Measurements from ENCODE around the gene TRIM44.

TRIM44 gene

DNA sequence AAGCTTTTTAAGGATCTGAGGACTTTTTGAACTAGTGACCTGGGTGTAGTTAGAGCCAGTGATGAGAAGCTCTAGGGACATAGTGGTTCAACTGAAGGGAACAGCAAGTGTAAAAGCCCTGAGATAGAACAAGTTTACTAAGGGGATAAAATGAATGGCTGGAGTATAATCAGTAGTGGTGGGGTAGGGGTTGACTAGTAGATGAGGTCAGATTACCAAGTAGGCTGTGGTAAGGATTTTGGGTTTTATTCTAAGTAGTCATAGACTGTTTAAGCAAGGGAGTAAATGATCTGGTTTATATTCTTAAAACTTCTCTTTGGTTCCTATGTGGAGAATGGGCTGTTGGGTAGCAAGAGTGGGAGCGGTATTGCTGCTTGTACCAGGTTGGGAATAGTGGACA, 15.3 kb downstream of the TRIM44 start:
- TF ChIP-seq, protein P1, sequence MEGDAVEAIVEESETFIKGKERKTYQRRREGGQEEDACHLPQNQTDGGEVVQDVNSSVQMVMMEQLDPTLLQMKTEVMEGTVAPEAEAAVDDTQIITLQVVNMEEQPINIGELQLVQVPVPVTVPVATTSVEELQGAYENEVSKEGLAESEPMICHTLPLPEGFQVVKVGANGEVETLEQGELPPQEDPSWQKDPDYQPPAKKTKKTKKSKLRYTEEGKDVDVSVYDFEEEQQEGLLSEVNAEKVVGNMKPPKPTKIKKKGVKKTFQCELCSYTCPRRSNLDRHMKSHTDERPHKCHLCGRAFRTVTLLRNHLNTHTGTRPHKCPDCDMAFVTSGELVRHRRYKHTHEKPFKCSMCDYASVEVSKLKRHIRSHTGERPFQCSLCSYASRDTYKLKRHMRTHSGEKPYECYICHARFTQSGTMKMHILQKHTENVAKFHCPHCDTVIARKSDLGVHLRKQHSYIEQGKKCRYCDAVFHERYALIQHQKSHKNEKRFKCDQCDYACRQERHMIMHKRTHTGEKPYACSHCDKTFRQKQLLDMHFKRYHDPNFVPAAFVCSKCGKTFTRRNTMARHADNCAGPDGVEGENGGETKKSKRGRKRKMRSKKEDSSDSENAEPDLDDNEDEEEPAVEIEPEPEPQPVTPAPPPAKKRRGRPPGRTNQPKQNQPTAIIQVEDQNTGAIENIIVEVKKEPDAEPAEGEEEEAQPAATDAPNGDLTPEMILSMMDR (IDR thresholded peaks at IDR 0.05; ENCODE audit: control extremely low read depth, extremely low read depth, low read depth, missing control alignments): no peak
- DNase-seq (ENCODE audit: extremely low spot score): no peak
- CTCF ChIA-PET: interaction anchor here (1.9 kb wide), 1 partner anchor 11 kb away, joined by 5 read pairs; no protein-coding TSS in a partner anchor
- POLR2A ChIA-PET: no interaction called here

DNA sequence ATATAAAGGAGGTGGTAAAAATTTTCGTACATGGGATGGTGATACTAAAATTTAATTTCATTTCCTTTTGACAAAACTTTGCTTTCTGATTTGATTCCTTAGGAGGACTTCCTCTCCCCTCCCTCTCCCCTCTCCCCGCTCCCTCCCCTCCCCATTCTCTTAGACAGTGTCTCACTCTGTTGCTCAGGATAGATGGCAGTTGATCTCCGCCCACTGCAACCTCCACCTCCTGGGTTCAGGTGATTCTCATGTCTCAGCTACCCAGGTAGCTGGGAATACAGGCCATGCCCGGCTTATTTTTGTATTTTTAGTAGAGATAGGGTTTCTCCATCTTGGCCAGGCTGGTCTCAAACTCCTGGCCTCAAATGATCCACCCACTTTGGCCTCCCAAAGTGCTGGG, 15.9 kb downstream of the TRIM44 start:
- TF ChIP-seq, protein P1 (IDR thresholded peaks at IDR 0.05; ENCODE audit: control extremely low read depth, extremely low read depth, low read depth, missing control alignments): no peak
- no peak for DNase-seq (ENCODE audit: extremely low spot score)
- ChIA-PET POLR2A (no interaction called here), CTCF (interaction anchor here (1.1 to 1.9 kb wide), 2 partner anchors 11 to 143 kb away, joined by 3 to 5 read pairs; no protein-coding TSS in a partner anchor)

DNA sequence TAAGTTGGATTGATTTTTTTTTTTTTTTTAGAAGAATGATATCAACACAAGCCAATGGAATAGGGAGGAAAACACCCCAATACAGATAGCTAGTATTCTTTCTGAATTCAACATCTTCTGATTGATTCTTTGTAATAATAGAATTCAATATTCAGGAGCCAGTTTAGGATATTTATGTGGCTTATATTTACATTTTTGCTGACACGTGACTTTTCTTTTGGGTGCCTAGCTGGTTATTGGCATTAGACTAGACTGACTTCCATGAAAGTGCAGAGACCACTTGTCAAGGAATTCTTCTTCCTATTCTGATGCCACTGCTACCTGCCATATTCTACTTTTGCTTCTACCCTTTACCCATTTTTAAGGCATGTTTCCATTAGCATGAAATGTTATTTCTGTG, 16.4 kb downstream of the TRIM44 start:
- POLR2A ChIA-PET: no interaction called here
- CTCF ChIA-PET: interaction anchor here (1.1 to 1.9 kb wide), 2 partner anchors 10 to 143 kb away, joined by 3 to 5 read pairs; no protein-coding TSS in a partner anchor
- TF ChIP-seq, protein P1 (IDR thresholded peaks at IDR 0.05; ENCODE audit: control extremely low read depth, extremely low read depth, low read depth, missing control alignments): no peak

DNA sequence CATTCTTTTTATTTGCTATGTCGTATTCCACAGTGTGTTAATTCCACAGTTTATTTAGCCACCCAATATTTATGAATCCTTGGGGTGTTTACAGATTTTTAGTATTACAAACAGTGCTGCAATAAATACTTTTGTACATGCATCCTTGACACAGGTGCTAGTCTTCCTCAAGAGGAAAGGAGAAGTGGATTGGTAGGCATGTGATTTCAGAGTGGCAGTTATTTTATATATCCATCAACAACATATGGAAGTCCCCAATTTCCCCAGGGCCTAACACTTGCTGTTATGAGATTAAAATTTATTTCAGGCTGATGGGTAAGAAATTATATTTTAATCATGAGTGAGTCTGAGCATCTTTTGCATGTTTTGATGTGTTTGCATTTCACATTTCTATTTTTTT, 17.9 kb downstream of the TRIM44 start:
- DNase-seq (ENCODE audit: extremely low spot score): no peak
- ChIA-PET CTCF (no interaction called here), POLR2A (no interaction called here)
- TF ChIP-seq, protein P1 (IDR thresholded peaks at IDR 0.05; ENCODE audit: control extremely low read depth, extremely low read depth, low read depth, missing control alignments): no peak

More for the DNA sequence above, 16.4 kb downstream of the TRIM44 start:
- no peak for DNase-seq (ENCODE audit: extremely low spot score)

DNA sequence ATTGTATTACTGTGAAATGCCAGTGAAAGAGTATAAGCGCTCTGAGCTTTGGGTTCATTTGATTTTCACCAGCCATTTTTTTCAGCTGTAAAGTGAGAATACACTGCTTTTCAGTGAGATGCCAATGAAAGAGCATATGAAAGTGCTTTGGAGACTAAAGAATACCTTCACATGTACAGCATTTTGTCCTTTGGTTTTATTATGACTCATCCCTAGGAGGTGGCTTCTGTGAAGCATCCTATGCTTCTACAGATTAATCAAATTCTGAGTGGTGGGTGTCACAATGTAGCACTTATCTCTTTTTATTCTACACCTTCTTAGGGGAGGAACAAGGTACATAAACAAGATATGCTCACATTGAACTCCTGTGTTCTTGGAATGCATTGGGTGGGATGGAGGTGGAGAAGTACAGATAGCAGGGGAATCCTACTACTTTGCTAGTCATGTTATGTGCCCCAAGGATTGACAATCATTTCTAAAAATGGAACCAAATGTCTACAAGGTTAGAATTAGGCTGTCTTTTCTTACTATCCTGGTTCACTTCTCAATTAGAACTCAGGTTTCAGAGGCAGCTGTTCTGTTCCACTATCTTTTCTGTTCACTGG, 18.7 kb downstream of the TRIM44 start:
- DNase-seq (ENCODE audit: extremely low spot score): no peak
- POLR2A ChIA-PET: no interaction called here
- CTCF ChIA-PET: interaction anchor here (1.1 to 1.2 kb wide), 2 partner anchors 98 to 140 kb away, joined by 3 read pairs; no protein-coding TSS in a partner anchor
- TF ChIP-seq, protein P1 (IDR thresholded peaks at IDR 0.05; ENCODE audit: control extremely low read depth, extremely low read depth, low read depth, missing control alignments): no peak

DNA sequence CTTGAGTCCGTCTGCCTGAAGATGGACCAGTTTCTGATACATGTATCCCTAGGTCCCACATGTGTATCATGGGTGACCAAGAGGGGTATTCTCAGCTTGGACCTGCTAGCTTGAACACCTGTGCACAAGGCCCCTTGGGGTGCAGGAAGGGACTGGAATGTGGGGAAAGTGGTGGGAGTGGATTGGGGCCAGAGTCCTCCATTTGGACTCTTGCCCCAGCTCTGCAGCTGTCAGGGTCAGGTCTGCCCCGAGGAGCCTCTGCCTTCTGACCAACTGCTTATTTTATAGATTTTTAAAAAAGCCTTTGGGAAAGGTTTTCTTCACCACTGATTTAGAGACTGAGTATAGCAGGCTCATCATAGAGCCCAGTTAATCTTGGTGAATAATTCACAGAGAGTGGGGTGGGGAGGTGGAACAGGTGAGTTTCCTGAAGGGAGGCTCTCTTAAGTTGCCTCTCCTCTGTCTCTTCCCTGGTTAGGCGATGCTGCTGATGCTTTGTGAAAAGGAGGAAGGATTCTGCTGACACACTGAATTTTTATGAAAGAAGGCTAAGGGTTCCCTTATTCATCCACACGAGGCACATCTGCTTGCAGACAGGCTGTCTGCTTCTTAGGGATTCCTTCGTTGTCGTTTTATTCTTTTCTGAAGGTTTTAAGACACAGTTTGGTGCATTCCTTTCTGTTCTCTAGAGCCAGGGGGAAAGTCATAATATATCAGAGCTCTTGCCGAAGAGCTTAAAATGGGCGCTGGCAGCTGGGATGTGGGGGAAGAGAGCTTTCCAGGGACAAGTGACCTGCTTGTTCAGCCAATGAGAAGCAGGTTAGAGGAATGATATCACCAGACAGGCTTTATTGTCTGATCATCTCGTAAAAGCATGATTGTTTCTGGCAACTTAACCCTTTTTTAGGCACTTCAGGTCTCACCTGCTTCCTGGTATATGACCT, 19.9 kb downstream of the TRIM44 start:
- ChIA-PET CTCF (interaction anchor here (1.1 to 1.2 kb wide), 2 partner anchors 97 to 139 kb away, joined by 3 read pairs; no protein-coding TSS in a partner anchor), POLR2A (no interaction called here)
- DNase-seq (ENCODE audit: extremely low spot score): no peak
- TF ChIP-seq, protein P1 (IDR thresholded peaks at IDR 0.05; ENCODE audit: control extremely low read depth, extremely low read depth, low read depth, missing control alignments): no peak

Data from GM10248 (cell line).